ENCODE data around the gene UBE2J1.

Gene UBE2J1

DNA sequence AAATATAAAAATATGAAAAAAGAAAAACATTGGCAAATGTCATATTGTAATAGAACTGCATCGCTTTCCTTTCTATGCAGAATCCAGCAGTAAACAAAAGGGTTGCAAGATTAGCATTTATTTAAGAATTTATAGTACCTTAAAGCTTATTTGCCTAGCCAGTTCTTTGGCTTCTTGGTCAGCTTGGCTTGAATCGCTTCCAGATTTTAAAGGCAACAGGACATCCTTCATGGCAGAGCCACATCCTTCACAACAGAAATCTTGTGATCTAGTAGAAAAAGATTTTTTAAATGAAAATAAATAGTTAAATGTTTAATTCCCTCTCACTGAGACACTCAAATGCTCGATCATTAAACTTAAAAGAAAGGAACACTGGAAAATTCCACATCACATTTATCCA is 17.4 kb downstream of the UBE2J1 start:
- H3K9ac ChIP-seq (ENCODE audit: low read length), result no peak overlapping the region
- no peaks in the 10 kb centered on the region for H3K9me3 ChIP-seq (ENCODE audit: control insufficient read depth, low read length)
- no peaks in the 10 kb centered on the region for H3K27me3 ChIP-seq (ENCODE audit: control insufficient read depth, insufficient read depth, low read length)
- H3K4me3 ChIP-seq (ENCODE audit: low read length), result no peak overlapping the region
- H3K36me3 ChIP-seq (ENCODE audit: control insufficient read depth, insufficient read depth, low read length), result no peaks in the 10 kb centered on the region
- H3K4me1 ChIP-seq (ENCODE audit: control insufficient read depth, insufficient read depth, low read length), result no peaks in the 10 kb centered on the region

DNA sequence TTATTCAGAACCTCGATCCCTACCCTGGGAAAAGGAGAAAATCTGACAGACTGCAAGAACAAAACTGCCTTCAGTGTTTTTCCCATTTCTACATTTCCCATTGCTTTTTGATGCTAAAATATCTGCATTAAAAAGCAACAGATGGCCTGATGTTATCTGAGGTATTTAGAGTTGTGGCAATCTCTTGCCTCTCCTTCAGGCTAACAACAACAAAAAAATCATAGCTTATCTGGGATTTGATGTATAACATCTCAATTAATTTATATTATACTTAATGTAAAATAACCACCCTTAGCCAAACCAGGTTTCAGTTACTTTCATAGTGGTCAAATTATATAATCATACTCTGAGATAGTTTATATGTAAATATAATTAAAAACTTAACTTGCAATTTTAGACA is 21.6 kb downstream of the UBE2J1 start:
- Histone ChIP-seq H3K27me3 (ENCODE audit: control insufficient read depth, insufficient read depth, low read length) (no peaks in the 10 kb centered on the region), H3K4me3 (ENCODE audit: low read length) (no peak overlapping the region), H3K9ac (ENCODE audit: low read length) (no peak overlapping the region), H3K9me3 (ENCODE audit: control insufficient read depth, low read length) (no peaks in the 10 kb centered on the region), H3K36me3 (ENCODE audit: control insufficient read depth, insufficient read depth, low read length) (no peaks in the 10 kb centered on the region), H3K4me1 (ENCODE audit: control insufficient read depth, insufficient read depth, low read length) (peaks cover 5% of the 10 kb centered on the region)

DNA sequence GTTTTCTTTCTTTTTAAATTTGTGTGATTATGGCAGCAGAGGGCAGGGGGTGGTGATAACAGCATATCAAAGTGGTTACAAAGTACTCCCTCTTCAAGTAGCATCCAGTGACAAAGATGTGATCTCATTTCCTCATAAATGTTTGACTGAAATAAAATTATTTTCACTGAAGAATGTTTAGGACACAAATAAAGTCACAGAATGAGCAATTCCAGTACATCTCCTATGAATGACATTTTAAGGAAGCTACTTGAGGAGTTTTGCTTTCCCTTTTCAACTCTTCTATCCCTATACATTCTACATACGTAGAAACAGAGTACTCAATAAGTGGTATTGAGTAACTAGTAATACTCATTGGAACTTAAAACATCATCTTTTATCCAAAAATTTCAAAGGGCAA is 23.5 kb downstream of the UBE2J1 start:
- H3K4me3 ChIP-seq (ENCODE audit: low read length), result no peak overlapping the region
- no peak overlapping the region for H3K9ac ChIP-seq (ENCODE audit: low read length)
- no peaks in the 10 kb centered on the region for H3K9me3 ChIP-seq (ENCODE audit: control insufficient read depth, low read length)
- H3K36me3 ChIP-seq (ENCODE audit: control insufficient read depth, insufficient read depth, low read length), result no peaks in the 10 kb centered on the region
- H3K27me3 ChIP-seq (ENCODE audit: control insufficient read depth, insufficient read depth, low read length), result no peaks in the 10 kb centered on the region
- H3K4me1 ChIP-seq (ENCODE audit: control insufficient read depth, insufficient read depth, low read length), result peaks cover 5% of the 10 kb centered on the region

DNA sequence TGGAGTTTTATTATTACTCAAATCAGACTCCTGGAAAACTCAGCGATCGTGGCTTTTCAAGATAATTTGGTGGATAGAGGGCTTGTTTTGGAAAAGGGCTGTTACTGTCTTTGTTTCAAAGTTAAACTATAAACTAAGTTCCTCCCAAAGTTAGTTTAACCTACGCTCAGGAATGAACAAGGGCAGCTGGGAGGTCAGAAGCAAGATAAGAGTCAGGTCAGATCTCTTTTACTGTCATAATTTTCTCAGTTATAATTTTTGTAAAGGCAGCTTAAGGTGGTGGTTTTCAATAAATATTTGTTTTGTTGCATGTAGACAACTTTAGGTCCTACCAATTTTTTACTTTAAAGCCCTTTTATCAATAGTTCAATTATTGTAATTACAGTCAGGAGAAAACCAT is 28.2 kb downstream of the UBE2J1 start:
- Histone ChIP-seq H3K4me1 (ENCODE audit: control insufficient read depth, insufficient read depth, low read length) (no peaks in the 10 kb centered on the region), H3K36me3 (ENCODE audit: control insufficient read depth, insufficient read depth, low read length) (no peaks in the 10 kb centered on the region), H3K9ac (ENCODE audit: low read length) (no peak overlapping the region), H3K27me3 (ENCODE audit: control insufficient read depth, insufficient read depth, low read length) (no peaks in the 10 kb centered on the region), H3K9me3 (ENCODE audit: control insufficient read depth, low read length) (no peaks in the 10 kb centered on the region), H3K4me3 (ENCODE audit: low read length) (no peak overlapping the region)

DNA sequence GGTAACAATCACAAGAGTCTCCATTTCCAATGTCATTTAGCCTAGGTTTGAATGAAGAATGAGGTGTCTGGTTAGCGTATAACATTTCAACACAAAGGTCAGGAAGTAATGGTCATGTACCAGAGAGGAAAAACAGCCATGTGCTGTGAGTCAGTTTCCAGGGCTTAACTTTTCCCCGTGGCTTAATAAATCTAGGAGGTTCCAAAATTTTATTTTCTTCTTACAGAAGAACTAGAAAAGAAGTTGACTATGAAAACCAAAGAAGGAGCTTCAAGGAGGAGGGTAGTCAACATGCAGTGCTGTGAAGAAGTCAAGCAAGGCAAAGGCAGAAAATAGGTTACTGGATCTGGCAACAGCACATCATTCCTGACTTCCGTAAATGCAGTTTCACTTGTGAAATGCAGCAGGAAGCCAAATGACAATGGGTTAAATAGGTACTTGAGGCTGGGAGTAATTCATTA is 29.0 kb downstream of the UBE2J1 start:
- H3K27me3 ChIP-seq (ENCODE audit: control insufficient read depth, insufficient read depth, low read length), result no peaks in the 10 kb centered on the region
- no peak overlapping the region for H3K9ac ChIP-seq (ENCODE audit: low read length)
- H3K9me3 ChIP-seq (ENCODE audit: control insufficient read depth, low read length), result no peaks in the 10 kb centered on the region
- no peak overlapping the region for H3K4me3 ChIP-seq (ENCODE audit: low read length)
- H3K36me3 ChIP-seq (ENCODE audit: control insufficient read depth, insufficient read depth, low read length), result no peaks in the 10 kb centered on the region
- H3K4me1 ChIP-seq (ENCODE audit: control insufficient read depth, insufficient read depth, low read length), result no peaks in the 10 kb centered on the region

DNA sequence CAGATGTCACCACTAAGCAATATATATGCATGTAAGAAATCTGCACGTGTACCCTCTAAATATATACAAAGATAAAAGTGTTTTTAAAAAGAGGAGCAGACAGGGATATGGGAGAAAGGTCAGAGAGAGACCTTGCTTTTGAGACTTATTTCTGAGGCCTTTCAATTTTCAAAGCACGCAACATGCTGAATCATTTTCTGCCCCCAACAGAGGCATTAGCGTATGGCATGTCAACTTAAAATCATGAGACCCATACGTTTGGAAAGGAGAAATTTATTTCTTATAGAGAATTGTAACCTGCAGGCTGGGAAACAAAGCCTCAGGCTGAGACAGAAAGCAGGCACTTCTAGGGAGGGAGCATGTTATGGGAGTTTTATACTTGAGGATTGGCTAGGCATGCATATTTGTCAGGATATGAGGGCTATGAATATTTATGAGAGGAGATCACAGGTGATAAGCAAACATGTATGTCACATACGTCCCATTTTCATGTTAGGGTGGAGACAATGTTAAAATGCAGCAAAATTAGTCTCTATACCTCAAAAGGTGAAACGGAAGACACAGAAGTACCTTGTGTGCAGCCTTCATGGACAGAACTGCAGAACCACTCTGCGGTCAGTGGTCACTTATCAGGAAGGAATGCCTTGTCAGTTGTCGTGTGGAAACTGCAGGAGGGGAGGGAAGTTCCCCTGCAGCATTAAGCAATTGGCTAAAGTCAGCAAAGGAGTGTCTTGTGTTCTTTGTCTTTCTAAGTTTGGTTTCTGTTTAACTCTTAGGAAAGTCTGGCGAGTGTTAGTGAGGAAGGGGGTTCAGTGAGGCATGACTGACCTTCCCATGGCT is 31.2 kb downstream of the UBE2J1 start:
- no peaks in the 10 kb centered on the region for H3K4me1 ChIP-seq (ENCODE audit: control insufficient read depth, insufficient read depth, low read length)
- no peak overlapping the region for H3K9ac ChIP-seq (ENCODE audit: low read length)
- no peaks in the 10 kb centered on the region for H3K27me3 ChIP-seq (ENCODE audit: control insufficient read depth, insufficient read depth, low read length)
- no peaks in the 10 kb centered on the region for H3K9me3 ChIP-seq (ENCODE audit: control insufficient read depth, low read length)
- H3K36me3 ChIP-seq (ENCODE audit: control insufficient read depth, insufficient read depth, low read length), result no peaks in the 10 kb centered on the region
- H3K4me3 ChIP-seq (ENCODE audit: low read length), result no peak overlapping the region

DNA sequence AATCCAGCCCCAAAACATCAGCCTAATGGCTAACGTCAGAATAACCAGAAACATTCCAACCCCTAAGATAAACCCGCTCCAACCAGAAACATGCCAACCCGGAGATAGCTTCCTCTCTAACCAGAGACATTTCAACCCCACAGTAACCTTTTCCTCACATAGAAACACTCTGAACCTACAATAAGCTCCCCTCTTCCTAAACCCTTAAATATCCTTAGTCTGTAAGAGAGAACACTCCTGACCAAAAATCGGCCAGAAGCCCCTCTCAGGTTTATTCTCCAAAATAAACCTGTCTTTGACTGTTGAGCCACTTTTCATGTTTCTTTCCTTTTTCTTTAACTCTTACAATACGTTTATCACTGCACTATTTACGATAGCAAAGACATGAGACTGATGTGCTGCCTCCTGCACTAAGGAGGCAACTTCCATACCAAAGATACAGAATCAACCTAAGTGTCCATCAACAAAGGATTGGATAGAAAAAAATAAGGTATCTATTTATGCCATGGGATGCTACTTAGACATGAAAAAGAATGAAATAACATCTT is 32.4 kb downstream of the UBE2J1 start:
- no peaks in the 10 kb centered on the region for H3K27me3 ChIP-seq (ENCODE audit: control insufficient read depth, insufficient read depth, low read length)
- no peaks in the 10 kb centered on the region for H3K36me3 ChIP-seq (ENCODE audit: control insufficient read depth, insufficient read depth, low read length)
- no peak overlapping the region for H3K9ac ChIP-seq (ENCODE audit: low read length)
- H3K4me3 ChIP-seq (ENCODE audit: low read length), result no peak overlapping the region
- H3K4me1 ChIP-seq (ENCODE audit: control insufficient read depth, insufficient read depth, low read length), result no peaks in the 10 kb centered on the region
- no peaks in the 10 kb centered on the region for H3K9me3 ChIP-seq (ENCODE audit: control insufficient read depth, low read length)

DNA sequence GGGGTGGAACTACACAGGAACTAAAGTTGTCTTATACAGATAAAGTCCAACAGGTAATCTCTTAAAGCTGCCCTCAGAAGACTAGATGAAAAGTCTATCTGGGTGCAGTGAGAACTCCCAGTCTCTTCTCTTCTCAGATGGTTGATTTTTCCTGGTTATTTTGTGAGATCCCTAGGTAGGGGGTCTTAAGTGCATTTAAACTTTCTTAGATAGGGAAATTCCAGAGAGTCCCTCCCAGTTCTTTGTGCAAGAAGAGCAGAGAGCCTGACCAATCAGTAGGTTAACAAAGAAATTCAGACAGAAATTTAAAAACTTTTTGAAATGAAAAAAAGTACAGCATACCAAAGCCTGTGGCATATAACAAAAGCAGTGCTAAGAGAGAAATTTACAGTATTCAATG is 35.5 kb downstream of the UBE2J1 start:
- Histone ChIP-seq H3K9ac (ENCODE audit: low read length) (no peak overlapping the region), H3K27me3 (ENCODE audit: control insufficient read depth, insufficient read depth, low read length) (no peaks in the 10 kb centered on the region), H3K4me1 (ENCODE audit: control insufficient read depth, insufficient read depth, low read length) (peaks cover 13% of the 10 kb centered on the region), H3K9me3 (ENCODE audit: control insufficient read depth, low read length) (no peaks in the 10 kb centered on the region), H3K36me3 (ENCODE audit: control insufficient read depth, insufficient read depth, low read length) (no peaks in the 10 kb centered on the region), H3K4me3 (ENCODE audit: low read length) (no peak overlapping the region)

DNA sequence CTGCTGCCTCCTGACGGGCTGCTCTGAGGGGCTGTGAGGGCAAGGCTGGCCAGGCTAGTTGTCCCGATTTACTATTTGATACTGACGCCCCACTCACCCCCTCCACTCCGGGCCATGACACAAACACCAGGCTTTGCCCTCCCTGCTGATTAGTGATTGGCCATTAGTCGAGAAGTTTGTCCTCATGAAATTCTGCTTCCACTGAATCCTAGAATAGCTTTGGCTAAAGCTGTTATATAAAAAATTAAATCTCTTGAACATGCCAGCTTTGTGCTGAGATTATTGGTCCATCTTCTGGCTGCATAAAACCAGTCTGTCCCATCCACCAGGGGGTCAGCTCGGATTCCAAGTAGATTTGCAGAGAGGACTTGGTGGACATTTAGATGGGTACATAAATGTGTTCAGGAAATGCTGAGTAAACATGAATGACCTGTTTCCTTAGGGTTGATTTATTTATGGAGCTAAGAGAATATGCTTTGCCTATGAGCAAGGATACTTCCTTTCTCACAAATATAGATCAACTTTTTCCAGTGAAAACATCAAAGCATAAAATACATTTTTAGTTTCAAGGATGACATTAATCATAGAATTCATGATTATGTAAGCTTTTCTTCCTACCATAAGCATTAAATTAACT is 37.2 kb downstream of the UBE2J1 start, which contains the start of gene GABRR2:
GABRR2 (minus strand) TSS at position 51 of the 637 bp plus-strand sequence. CDS start 134 bp downstream, outside the sequence.
- Histone ChIP-seq H3K36me3 (ENCODE audit: control insufficient read depth, insufficient read depth, low read length) (no peaks in the 10 kb centered on the region), H3K4me3 (ENCODE audit: low read length) (no peak within 1 kb of the TSS), H3K27me3 (ENCODE audit: control insufficient read depth, insufficient read depth, low read length) (no peaks in the 10 kb centered on the region), H3K9ac (ENCODE audit: low read length) (no peak within 1 kb of the TSS), H3K4me1 (ENCODE audit: control insufficient read depth, insufficient read depth, low read length) (peaks cover 18% of the 10 kb centered on the region), H3K9me3 (ENCODE audit: control insufficient read depth, low read length) (no peaks in the 10 kb centered on the region)

DNA sequence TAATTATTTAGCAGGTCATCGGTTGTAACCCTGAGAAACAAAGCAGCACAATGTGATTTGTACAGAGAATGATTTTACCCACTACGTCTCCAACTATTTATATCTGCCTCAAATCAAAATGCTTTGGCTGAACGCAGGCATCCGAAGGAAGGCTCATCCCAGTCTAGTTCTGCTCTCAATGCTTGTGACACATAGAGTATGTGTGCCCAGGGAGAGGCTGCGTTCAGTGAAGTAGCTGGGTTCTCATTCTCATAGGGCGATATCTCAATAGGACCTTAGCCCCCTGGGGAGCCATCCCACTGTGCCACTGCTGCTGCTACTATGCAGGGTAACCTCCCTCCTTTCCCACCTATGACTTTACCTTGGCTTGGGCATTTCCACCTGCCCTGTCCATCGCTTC is 37.8 kb downstream of the UBE2J1 start:
- no peak overlapping the region for H3K4me3 ChIP-seq (ENCODE audit: low read length)
- H3K4me1 ChIP-seq (ENCODE audit: control insufficient read depth, insufficient read depth, low read length), result peaks cover 18% of the 10 kb centered on the region
- no peak overlapping the region for H3K9ac ChIP-seq (ENCODE audit: low read length)
- H3K9me3 ChIP-seq (ENCODE audit: control insufficient read depth, low read length), result no peaks in the 10 kb centered on the region
- no peaks in the 10 kb centered on the region for H3K36me3 ChIP-seq (ENCODE audit: control insufficient read depth, insufficient read depth, low read length)
- H3K27me3 ChIP-seq (ENCODE audit: control insufficient read depth, insufficient read depth, low read length), result no peaks in the 10 kb centered on the region

DNA sequence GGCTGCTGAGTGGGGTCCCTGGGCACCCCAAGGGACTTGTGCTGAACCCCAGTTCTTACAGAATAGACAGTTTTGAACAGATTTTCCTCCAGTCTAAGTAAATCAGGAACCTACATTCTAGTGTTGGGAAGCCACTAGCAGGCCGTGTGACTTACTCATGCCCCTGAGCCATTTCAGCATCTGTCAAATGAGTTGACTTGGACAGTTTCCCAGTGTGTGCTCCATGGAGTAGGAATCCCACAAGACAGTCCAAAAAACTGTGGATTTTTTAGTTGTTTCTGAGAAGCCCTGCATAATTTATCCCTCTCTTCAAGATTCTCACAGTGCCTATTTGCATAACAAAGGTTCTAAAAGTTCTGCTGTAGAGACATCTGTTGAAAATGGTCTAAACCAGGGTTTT is 39.5 kb downstream of the UBE2J1 start:
- Histone ChIP-seq H3K36me3 (ENCODE audit: control insufficient read depth, insufficient read depth, low read length) (no peaks in the 10 kb centered on the region), H3K27me3 (ENCODE audit: control insufficient read depth, insufficient read depth, low read length) (no peaks in the 10 kb centered on the region), H3K9me3 (ENCODE audit: control insufficient read depth, low read length) (no peaks in the 10 kb centered on the region), H3K4me3 (ENCODE audit: low read length) (no peak overlapping the region), H3K4me1 (ENCODE audit: control insufficient read depth, insufficient read depth, low read length) (peaks cover 18% of the 10 kb centered on the region), H3K9ac (ENCODE audit: low read length) (no peak overlapping the region)

DNA sequence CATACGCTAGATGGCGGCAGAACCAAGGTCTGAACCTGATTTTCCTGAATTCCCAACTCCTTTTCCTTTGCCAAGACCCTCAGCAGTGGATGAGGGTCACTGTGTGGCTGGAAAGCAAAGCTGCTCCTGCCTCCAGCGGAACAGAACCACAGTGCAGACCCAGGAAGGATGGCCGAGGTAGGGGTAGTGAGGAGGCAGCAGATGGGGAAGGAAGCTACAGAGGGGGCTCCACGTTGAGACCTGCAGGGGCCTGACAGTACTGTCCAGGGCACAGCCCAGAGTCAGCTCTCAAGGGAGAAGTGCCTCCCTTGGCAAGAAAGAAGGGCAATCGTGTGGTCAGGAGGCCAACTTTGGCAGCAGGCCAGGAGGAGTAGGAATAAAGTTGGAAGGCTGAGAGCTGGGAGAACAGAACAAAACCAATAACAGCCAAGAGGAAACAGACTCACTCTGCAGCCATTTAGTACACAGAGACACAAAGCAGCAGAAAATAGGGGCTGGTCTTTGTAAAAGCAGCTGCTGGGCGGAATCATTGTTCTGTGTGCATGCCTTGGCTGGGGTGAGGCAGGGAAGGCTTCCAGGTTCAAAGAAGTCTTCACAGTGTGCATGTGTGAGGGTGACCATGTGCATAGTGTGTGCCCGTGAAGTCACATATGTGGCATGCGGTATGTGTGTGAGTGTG is 40.5 kb downstream of the UBE2J1 start:
- H3K9ac ChIP-seq (ENCODE audit: low read length), result peak overlapping the region; percentile 56
- no peaks in the 10 kb centered on the region for H3K27me3 ChIP-seq (ENCODE audit: control insufficient read depth, insufficient read depth, low read length)
- H3K4me1 ChIP-seq (ENCODE audit: control insufficient read depth, insufficient read depth, low read length), result peaks cover 18% of the 10 kb centered on the region
- no peaks in the 10 kb centered on the region for H3K9me3 ChIP-seq (ENCODE audit: control insufficient read depth, low read length)
- H3K36me3 ChIP-seq (ENCODE audit: control insufficient read depth, insufficient read depth, low read length), result no peaks in the 10 kb centered on the region
- peak overlapping the region; percentile 14 for H3K4me3 ChIP-seq (ENCODE audit: low read length)
